Dendritic cell treated with granulocyte-macrophage colony-stimulating factor and Interleukin-4, amounts not matched to agents 40 ng/mL and 50 ng/mL, for 4 days (primary cell): ENCODE data around the gene GMEB2.

Source experiments
- H3K27ac Mint-ChIP-seq: one replicate; pipeline ENCODE4 v1.8.0; 2022; ENCODE audit warnings: mild to moderate bottlenecking, mixed read lengths
- H3K27me3 Mint-ChIP-seq: one replicate; pipeline ENCODE4 v1.8.0; 2022; ENCODE audit warnings: mild to moderate bottlenecking, mixed read lengths
- H3K36me3 Mint-ChIP-seq: one replicate; pipeline ENCODE4 v1.8.0; 2022; ENCODE audit warnings: low read depth, mixed read lengths
- H3K4me1 Mint-ChIP-seq: one replicate; pipeline ENCODE4 v1.8.0; 2022; ENCODE audit warnings: low read depth, mixed read lengths
- H3K4me3 Mint-ChIP-seq: one replicate; pipeline ENCODE4 v1.8.0; 2022; ENCODE audit warnings: mild to moderate bottlenecking, moderate library complexity, mixed read lengths
- H3K9me3 Mint-ChIP-seq: one replicate; pipeline ENCODE4 v1.8.0; 2022; ENCODE audit warnings: mixed read lengths
- intact Hi-C: fragments of 100-400 bp; cut with micrococcal nuclease; formaldehyde crosslinking; loops from one replicate; pipeline ENCODE4 v1.15.0; 2022

Gene GMEB2

DNA sequence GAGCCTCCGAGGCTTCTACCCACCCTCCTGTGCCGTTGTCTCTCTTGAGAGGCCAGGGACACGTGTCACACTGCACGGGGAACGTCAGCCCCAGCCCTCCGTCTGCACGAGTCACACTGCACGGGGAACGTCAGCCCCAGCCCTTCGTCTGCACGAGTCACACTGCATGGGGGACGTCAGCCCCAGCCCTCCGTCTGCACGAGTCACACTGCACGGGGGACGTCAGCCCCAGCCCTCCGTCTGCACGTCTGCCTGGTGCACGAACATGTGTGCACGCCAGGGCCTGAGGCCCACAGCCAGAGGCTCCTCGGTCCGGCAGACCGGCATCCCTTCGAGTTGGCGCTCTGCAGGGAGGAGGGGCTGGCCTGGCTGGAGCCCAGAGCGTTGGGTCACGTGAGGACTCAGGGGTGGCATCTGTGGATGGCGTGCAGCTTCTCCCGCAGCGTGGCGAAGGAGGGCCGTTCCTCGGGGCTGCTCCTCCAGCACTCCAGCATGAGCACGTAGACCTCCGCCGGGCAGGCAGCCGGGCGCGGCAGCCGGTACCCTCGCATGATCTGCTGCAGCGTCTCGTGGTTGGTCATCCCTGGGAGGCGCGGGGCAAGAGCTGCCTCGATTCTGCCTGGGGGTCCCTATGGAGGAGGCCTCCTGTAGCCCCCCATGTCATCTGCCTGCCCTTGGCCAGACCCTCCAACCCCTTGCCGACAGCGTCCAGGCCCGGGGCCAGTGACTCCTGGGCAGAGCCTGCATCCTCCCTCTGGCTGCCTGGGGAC lies 86.3 kb downstream of the GMEB2 start:
- peaks cover 58% of the 10 kb centered on the region for H3K27me3 Mint-ChIP-seq
- no peak overlapping the region for H3K4me3 Mint-ChIP-seq
- peaks cover 27% of the 10 kb centered on the region for H3K4me1 Mint-ChIP-seq
- H3K36me3 Mint-ChIP-seq = no peaks in the 10 kb centered on the region
- peak overlapping the region; percentile 7 for H3K27ac Mint-ChIP-seq
- intact Hi-C loops = no loop called here
- no peaks in the 10 kb centered on the region for H3K9me3 Mint-ChIP-seq

DNA sequence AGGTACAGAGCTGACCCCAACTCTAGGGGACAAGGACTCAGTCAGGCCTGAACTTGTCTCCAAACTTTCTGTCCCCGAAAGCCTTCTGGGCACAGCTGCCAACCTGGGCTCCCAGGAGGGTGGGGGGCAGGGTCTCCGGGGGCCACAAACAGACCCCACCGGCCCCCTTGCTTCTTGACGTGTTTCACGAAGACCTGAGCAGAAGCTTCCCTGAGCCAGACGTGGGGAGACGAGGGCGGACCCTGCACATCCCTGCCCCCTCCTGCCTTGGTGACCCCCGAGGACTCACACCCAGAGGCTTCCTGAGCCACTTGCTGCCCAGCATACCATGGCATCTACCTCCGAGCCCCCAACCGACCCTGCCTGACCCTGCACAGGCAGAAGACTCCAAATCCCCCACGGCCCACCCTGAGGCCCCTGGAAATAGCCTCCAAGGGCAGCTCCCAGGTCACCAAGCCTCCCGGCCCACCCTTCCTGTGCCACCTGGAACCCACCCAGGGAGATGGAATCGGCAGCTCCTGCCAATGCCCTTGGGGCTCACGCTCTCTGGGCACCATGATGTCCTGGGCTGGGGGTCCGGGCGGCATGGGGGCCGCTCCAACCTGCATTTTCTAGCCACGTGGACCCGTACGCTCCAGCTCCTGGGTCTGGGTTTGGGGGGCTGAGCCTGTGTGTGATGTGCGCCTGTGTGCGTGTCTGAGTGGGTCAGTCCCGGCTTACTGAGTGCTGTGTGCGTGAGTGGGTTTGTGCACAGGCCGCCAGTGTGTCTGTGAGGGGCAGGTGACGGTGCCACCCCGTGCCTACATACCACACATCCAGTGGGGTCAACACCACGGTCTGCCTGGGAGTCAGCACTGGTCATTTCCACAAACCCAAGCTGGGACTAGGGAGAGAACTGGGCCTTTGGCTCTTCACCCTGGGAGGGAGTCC lies 87.2 kb downstream of the GMEB2 start:
- intact Hi-C loops = loop anchor here (2.0 to 10.0 kb wide), 7 partner anchors 88 to 433 kb away; partner anchors contain the start of genes DNAJC5, GMEB2 and UCKL1
- Mint-ChIP-seq H3K4me1 (peaks cover 27% of the 10 kb centered on the region), H3K27me3 (peaks cover 54% of the 10 kb centered on the region), H3K4me3 (no peak overlapping the region), H3K36me3 (peaks cover 4% of the 10 kb centered on the region), H3K9me3 (no peaks in the 10 kb centered on the region), H3K27ac (peak overlapping the region; percentile 7)

DNA sequence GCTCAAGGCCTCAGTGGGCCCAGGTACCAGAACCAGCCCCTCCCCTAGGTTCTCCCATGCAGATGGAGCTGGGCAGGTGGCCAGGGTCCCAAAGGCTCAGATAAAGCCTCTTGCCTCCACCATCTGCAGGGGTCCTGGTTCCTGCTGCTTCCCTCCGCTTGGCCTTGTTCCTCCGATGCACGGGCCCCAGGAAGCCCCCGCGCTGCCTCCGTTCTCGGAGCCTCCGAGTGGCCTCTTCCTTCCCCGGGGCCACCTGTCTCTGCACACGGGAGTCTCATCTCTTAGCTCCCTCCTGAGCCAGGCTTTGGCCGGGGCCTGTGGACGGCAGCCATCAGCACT lies 87.8 kb downstream of the GMEB2 start:
- Mint-ChIP-seq H3K27me3 (peaks cover 49% of the 10 kb centered on the region), H3K36me3 (peaks cover 4% of the 10 kb centered on the region), H3K4me3 (no peak overlapping the region), H3K9me3 (no peaks in the 10 kb centered on the region), H3K27ac (no peak overlapping the region), H3K4me1 (peaks cover 27% of the 10 kb centered on the region)
- intact Hi-C loops = loop anchor here (2.0 to 10.0 kb wide), 7 partner anchors 88 to 433 kb away; partner anchors contain the start of genes DNAJC5, GMEB2 and UCKL1

DNA sequence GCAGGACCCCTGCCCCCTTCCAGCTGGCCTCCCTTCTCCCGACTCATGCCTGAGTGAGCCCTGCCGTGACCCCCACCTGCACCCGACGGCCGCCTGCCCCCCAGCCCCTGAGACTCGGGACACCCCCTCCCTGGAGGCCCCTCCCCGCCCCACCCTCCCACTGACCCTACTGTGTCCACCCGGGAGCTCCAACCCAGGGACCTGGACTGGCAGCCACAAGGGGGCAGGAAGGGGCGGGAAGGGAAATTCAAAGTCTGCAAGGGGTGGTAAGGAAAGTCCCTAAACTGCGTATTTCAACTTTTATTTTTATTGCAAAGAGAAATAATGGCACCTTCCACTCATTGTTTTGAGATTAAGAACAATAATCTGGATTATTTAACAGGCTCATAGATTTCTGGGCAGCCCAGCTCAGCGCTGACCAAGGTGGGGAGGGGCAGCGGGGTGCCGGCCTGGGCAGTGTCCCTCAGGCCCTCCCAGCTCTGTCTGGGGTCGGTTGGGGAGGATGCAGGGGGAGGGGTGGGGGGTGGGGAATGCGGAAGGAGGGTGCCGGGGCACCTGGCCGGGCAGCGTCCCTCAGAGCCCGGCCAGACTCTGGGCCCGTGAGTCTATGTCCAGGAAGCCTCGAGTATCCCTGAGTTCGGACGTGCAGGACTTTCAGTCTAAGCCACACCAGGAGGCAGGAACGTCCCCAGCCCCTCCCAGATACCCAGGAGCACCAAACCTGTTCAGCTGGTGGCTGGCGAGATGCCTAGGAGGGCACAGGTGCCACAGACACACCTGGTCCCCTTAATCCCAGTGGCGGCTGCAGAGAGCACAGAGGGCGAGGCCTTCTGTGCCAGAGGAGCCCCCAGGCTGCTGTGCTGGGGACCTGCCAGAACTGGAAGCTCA lies 88.5 kb downstream of the GMEB2 start:
- intact Hi-C loops = loop anchor here (2.0 to 10.0 kb wide), 7 partner anchors 89 to 434 kb away; partner anchors contain the start of genes DNAJC5, GMEB2 and UCKL1
- Mint-ChIP-seq H3K27me3 (peaks cover 44% of the 10 kb centered on the region), H3K4me3 (peak overlapping the region; percentile 83), H3K4me1 (peaks cover 27% of the 10 kb centered on the region), H3K27ac (peak overlapping the region; percentile 94), H3K9me3 (no peaks in the 10 kb centered on the region), H3K36me3 (peaks cover 4% of the 10 kb centered on the region)
